CD4-positive, CD25-positive, alpha-beta regulatory T cell (primary cell): ENCODE data around the gene HOXC13. TPM values are rescaled to one million over a fixed set of nuclear protein-coding genes. Genes with fewer than 3 reads are reported as not detected.

Experiments used
- ATAC-seq, 2 donors: fragments of 150-1000 bp; cut with Tn5 transposase; one replicate each; pipeline ENCODE4 v1.10.0; 2021; ENCODE audit warnings: low read depth in 2 of 2, moderate number of reproducible peaks in 2 of 2, moderate library complexity in 1 of 2
- DNase-seq, 3 donors: peaks; one replicate each; pipeline versions ENCODE4 v3.0.0 to v3.0.0-alpha.2; 2012 to 2022; ENCODE audit warnings: mixed read lengths in 1 of 3
- H3K27ac ChIP-seq: one replicate; pipeline ENCODE4 v1.7.0; 2013; ENCODE audit warnings: mild to moderate bottlenecking, low read length; ENCODE audit not compliant: insufficient read depth, poor library complexity, severe bottlenecking
- H3K27me3 ChIP-seq: one replicate; pipeline ENCODE4 v1.7.0; 2013; ENCODE audit warnings: low read length; ENCODE audit not compliant: control insufficient read depth, insufficient read depth
- H3K36me3 ChIP-seq: one replicate; pipeline ENCODE4 v1.7.0; 2013; ENCODE audit warnings: mild to moderate bottlenecking, low read length, moderate library complexity; ENCODE audit not compliant: control insufficient read depth, insufficient read depth
- H3K4me1 ChIP-seq: 2 replicates; pipeline ENCODE4 v1.7.0; 2013; ENCODE audit warnings: mild to moderate bottlenecking, low read length; ENCODE audit not compliant: insufficient read depth, control insufficient read depth, poor library complexity, severe bottlenecking
- H3K4me3 ChIP-seq: one replicate; pipeline ENCODE4 v1.7.0; 2013; ENCODE audit warnings: low read depth, mild to moderate bottlenecking, low read length, moderate library complexity
- H3K9me3 ChIP-seq, 2 experiments: 1 replicate in 1 of 2; 2 replicates in 1 of 2; pipeline ENCODE4 v1.7.0; 2013; ENCODE audit warnings: low read length in 2 of 2, mild to moderate bottlenecking in 1 of 2, moderate library complexity in 1 of 2; ENCODE audit not compliant: control insufficient read depth in 2 of 2
- H3K27ac Mint-ChIP-seq, 3 donors: one replicate each; pipeline ENCODE4 v1.8.0; 2020 to 2022; ENCODE audit warnings: mild to moderate bottlenecking in 3 of 3, mixed read lengths in 3 of 3, moderate library complexity in 2 of 3
- H3K27me3 Mint-ChIP-seq: one replicate; pipeline ENCODE4 v1.8.0; 2022; ENCODE audit warnings: mild to moderate bottlenecking, mixed read lengths
- H3K36me3 Mint-ChIP-seq: one replicate; pipeline ENCODE4 v1.8.0; 2020; ENCODE audit warnings: mixed read lengths
- H3K4me1 Mint-ChIP-seq, 4 donors: one replicate each; pipeline ENCODE4 v1.8.0; 2020 to 2022; ENCODE audit warnings: mixed read lengths in 4 of 4, mild to moderate bottlenecking in 1 of 4
- H3K4me3 Mint-ChIP-seq, 4 donors: one replicate each; pipeline ENCODE4 v1.8.0; 2020 to 2022; ENCODE audit warnings: mild to moderate bottlenecking in 4 of 4, mixed read lengths in 4 of 4, moderate library complexity in 3 of 4
- H3K9me3 Mint-ChIP-seq, 7 donors: one replicate each; pipeline ENCODE4 v1.8.0; 2020 to 2022; ENCODE audit warnings: mixed read lengths in 7 of 7, mild to moderate bottlenecking in 3 of 7, moderate library complexity in 2 of 7
- polyA plus RNA-seq, 4 donors: library from polyadenylated mRNA; unstranded; fragments of 300-500 nt; fragmentation: Illumina TruSeq; gene quantifications; one replicate each; pipeline ENCODE4 v1.2.3, GENCODE V29; 2021
- total RNA-seq: library from RNA; stranded (reverse); gene quantifications from one replicate; pipeline ENCODE4 v1.2.3, GENCODE V29; 2022

HOXC13 gene
- total RNA-seq: not detected
- not detected for polyA plus RNA-seq

- H3K4me1 Mint-ChIP-seq: peaks cover 0 to 19% (median 3%) of the 10 kb centered on the region in 4 donors
- H3K27me3 Mint-ChIP-seq: peaks cover 93% of the 10 kb centered on the region
- peaks cover 62% of the 10 kb centered on the region for H3K27me3 ChIP-seq
- H3K4me3 Mint-ChIP-seq: peak within 1 kb of the TSS in 2 of 4 donors; percentile 16 to 39
- H3K27ac ChIP-seq: no peak within 1 kb of the TSS
- H3K4me3 ChIP-seq: no peak within 1 kb of the TSS
- no peak for ATAC-seq
- peaks cover 12% of the 10 kb centered on the region for H3K4me1 ChIP-seq
- peaks cover 0 to 6% (median 0%) of the 10 kb centered on the region in 7 donors for H3K9me3 Mint-ChIP-seq
- DNase-seq: peak in 1 of 3 donors; percentile 37
- H3K36me3 Mint-ChIP-seq: no peaks in the 10 kb centered on the region
- H3K36me3 ChIP-seq: no peaks in the 10 kb centered on the region
- H3K27ac Mint-ChIP-seq: no peak within 1 kb of the TSS
- no peaks in the 10 kb centered on the region for H3K9me3 ChIP-seq
Measured at GRCh38 chr12:53938326-53939140, at the start of gene HOXC13. Gene HOXC13, plus strand, starts transcription at chr12:53938831. Its CDS starts 76 bp downstream, at chr12:53938907.

GRCh38 chr12:53890081-53890480, 48.5 kb upstream of the HOXC13 start:
- Mint-ChIP-seq H3K27ac (no peak overlapping the region), H3K4me1 (no peaks in the 10 kb centered on the region), H3K4me3 (no peak overlapping the region), H3K9me3 (peaks cover 0 to 3% (median 0%) of the 10 kb centered on the region in 7 donors), H3K36me3 (no peaks in the 10 kb centered on the region), H3K27me3 (peaks cover 54% of the 10 kb centered on the region)
- H3K4me1 ChIP-seq: no peaks in the 10 kb centered on the region
- H3K36me3 ChIP-seq: no peaks in the 10 kb centered on the region
- H3K27me3 ChIP-seq: peaks cover 23% of the 10 kb centered on the region
- DNase-seq: no peak
- ATAC-seq: no peak
- no peak overlapping the region for H3K27ac ChIP-seq
- H3K4me3 ChIP-seq: no peak overlapping the region
- H3K9me3 ChIP-seq: no peaks in the 10 kb centered on the region

- Histone ChIP-seq H3K9me3 (no peaks in the 10 kb centered on the region), H3K36me3 (no peaks in the 10 kb centered on the region), H3K27me3 (peaks cover 35% of the 10 kb centered on the region), H3K4me1 (no peaks in the 10 kb centered on the region), H3K27ac (no peak overlapping the region), H3K4me3 (no peak overlapping the region)
- H3K4me3 Mint-ChIP-seq: no peak overlapping the region
- DNase-seq (no peak), ATAC-seq (no peak)
- no peaks in the 10 kb centered on the region for H3K4me1 Mint-ChIP-seq
- peaks cover 63% of the 10 kb centered on the region for H3K27me3 Mint-ChIP-seq
- H3K27ac Mint-ChIP-seq: no peak overlapping the region
- H3K9me3 Mint-ChIP-seq: peaks cover 0 to 3% (median 0%) of the 10 kb centered on the region in 7 donors
- H3K36me3 Mint-ChIP-seq: no peaks in the 10 kb centered on the region
Measured at GRCh38 chr12:53892762-53893395, 45.8 kb upstream of the HOXC13 start.

- H3K36me3 ChIP-seq: no peaks in the 10 kb centered on the region
- no peaks in the 10 kb centered on the region for H3K9me3 ChIP-seq
- H3K4me3 ChIP-seq: no peak overlapping the region
- no peak overlapping the region for H3K27ac ChIP-seq
- no peak for ATAC-seq
- no peak overlapping the region for H3K27ac Mint-ChIP-seq
- H3K27me3 ChIP-seq: peaks cover 48% of the 10 kb centered on the region
- no peak for DNase-seq
- peaks cover 0 to 2% (median 0%) of the 10 kb centered on the region in 7 donors for H3K9me3 Mint-ChIP-seq
- H3K4me3 Mint-ChIP-seq: no peak overlapping the region
- no peaks in the 10 kb centered on the region for H3K4me1 ChIP-seq
- no peaks in the 10 kb centered on the region for H3K36me3 Mint-ChIP-seq
- H3K4me1 Mint-ChIP-seq: no peaks in the 10 kb centered on the region
- peaks cover 61% of the 10 kb centered on the region for H3K27me3 Mint-ChIP-seq
Measured at GRCh38 chr12:53899230-53899629, 39.4 kb upstream of the HOXC13 start.

GRCh38 chr12:53907103-53907502, 31.5 kb upstream of the HOXC13 start:
- Mint-ChIP-seq H3K4me3 (no peak overlapping the region), H3K4me1 (no peaks in the 10 kb centered on the region), H3K36me3 (no peaks in the 10 kb centered on the region), H3K9me3 (peaks cover 0 to 2% (median 0%) of the 10 kb centered on the region in 7 donors), H3K27ac (no peak overlapping the region), H3K27me3 (peaks cover 36% of the 10 kb centered on the region)
- Histone ChIP-seq H3K4me3 (no peak overlapping the region), H3K36me3 (no peaks in the 10 kb centered on the region), H3K27me3 (peaks cover 23% of the 10 kb centered on the region), H3K4me1 (no peaks in the 10 kb centered on the region), H3K9me3 (no peaks in the 10 kb centered on the region), H3K27ac (no peak overlapping the region)
- ATAC-seq: no peak
- no peak for DNase-seq

GRCh38 chr12:53916788-53917655, 21.6 kb upstream of the HOXC13 start:
- H3K27ac ChIP-seq: no peak overlapping the region
- no peak for ATAC-seq
- H3K4me1 ChIP-seq: no peaks in the 10 kb centered on the region
- no peaks in the 10 kb centered on the region for H3K4me1 Mint-ChIP-seq
- peaks cover 84% of the 10 kb centered on the region for H3K27me3 Mint-ChIP-seq
- no peaks in the 10 kb centered on the region for H3K36me3 Mint-ChIP-seq
- peaks cover 0 to 5% (median 0%) of the 10 kb centered on the region in 7 donors for H3K9me3 Mint-ChIP-seq
- H3K9me3 ChIP-seq: no peaks in the 10 kb centered on the region
- H3K4me3 Mint-ChIP-seq: no peak overlapping the region
- DNase-seq: no peak
- H3K27me3 ChIP-seq: peaks cover 39% of the 10 kb centered on the region
- no peak overlapping the region for H3K27ac Mint-ChIP-seq
- no peak overlapping the region for H3K4me3 ChIP-seq
- no peaks in the 10 kb centered on the region for H3K36me3 ChIP-seq

GRCh38 chr12:53924521-53925405, 13.9 kb upstream of the HOXC13 start:
- ATAC-seq: no peak
- Histone ChIP-seq H3K36me3 (no peaks in the 10 kb centered on the region), H3K27ac (no peak overlapping the region), H3K4me3 (no peak overlapping the region), H3K9me3 (peaks cover 0 to 8% of the 10 kb centered on the region in 2 experiments), H3K27me3 (peaks cover 71% of the 10 kb centered on the region), H3K4me1 (no peaks in the 10 kb centered on the region)
- Mint-ChIP-seq H3K27ac (no peak overlapping the region), H3K36me3 (no peaks in the 10 kb centered on the region), H3K4me3 (no peak overlapping the region), H3K27me3 (peaks cover 92% of the 10 kb centered on the region), H3K4me1 (no peaks in the 10 kb centered on the region), H3K9me3 (peaks cover 0 to 5% (median 0%) of the 10 kb centered on the region in 7 donors)
- no peak for DNase-seq
